ENCODE data around the gene SDHA.
"Not testable (repeated sequence)": the region's sequence is repeated elsewhere in the genome, so short reads cannot be mapped to it uniquely, and the experiment has no call there.

SDHA gene

DNA sequence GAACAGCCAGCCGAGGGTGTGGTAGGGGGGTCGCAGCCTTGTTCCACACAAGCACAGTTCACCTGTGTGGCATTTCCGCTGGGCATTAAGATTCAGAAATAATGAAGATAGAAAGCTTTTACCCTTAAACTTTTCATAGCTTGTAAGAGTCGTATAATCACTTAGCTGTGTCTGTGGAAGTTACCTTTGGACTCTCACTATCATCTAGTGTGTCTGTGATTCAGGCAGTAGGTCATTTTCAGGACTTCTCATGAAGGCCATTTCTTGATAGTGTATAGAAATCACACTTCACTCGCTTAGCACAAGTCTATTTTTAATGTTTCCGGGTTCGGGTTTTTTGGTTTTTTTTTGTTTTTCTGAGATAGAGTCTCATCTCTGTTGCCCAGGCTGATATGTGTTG is 37.0 kb downstream of the SDHA start:
- not testable (repeated sequence) for DNase-seq (ENCODE audit: low read depth, low spot score)

DNA sequence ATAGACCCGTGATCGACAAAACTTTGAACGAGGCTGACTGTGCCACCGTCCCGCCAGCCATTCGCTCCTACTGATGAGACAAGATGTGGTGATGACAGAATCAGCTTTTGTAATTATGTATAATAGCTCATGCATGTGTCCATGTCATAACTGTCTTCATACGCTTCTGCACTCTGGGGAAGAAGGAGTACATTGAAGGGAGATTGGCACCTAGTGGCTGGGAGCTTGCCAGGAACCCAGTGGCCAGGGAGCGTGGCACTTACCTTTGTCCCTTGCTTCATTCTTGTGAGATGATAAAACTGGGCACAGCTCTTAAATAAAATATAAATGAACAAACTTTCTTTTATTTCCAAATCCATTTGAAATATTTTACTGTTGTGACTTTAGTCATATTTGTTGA is 38.2 kb downstream of the SDHA start:
- DNase-seq (ENCODE audit: low read depth, low spot score) = not testable (repeated sequence)

DNA sequence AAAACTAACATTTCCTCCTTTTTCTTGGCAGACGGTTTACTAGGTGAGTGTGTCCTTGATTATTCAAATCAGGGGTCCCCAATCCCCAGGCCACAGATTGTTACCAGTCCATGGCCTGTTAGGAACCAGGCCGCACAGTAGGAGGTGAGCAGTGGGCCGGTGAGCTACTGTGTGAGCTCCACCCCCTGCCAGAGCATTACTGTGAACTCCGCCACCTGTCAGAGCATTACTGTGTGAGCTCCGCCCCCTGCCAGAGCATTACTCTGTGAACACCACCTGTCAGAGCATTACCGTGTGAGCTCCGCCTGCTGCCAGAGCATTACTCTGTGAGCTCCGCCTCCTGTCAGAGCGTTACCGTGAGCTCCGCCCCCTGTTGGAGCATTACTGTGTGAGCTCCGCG is 39.0 kb downstream of the SDHA start:
- no peak for DNase-seq (ENCODE audit: low read depth, low spot score)

DNA sequence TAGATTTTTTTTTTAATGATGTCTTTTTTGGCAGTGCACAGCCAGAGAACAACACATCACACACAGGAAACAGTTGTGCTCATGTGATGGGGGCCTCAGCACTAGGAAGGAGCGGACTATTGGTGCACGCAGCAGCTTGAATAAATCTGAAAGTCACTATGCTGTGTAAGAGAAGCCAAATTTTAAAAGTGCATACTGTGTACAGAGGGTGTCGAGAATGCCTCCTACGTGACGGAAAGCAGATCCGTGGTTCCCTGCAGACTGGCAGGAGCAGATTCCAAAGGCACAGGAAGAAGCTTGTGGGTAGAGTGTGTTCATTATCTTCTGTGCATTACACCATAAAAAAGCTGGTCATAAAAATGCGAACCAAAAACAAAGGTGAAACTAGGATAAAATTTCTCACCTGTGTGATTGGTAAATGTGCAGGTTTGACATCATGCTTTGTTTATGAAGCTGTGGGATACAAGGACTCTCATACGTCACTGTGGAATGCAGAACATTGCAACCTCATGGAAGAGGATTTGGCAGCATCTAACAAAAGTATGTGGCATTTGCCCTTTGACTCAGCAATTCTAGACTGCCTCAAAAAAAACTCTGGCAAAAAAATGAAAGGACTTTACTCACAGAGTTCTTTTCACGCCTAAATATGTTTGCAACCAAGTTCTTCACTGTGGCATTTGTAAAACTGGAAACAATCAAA is 45.3 kb downstream of the SDHA start:
- DNase-seq (ENCODE audit: low read depth, low spot score) = not testable (repeated sequence)

DNA sequence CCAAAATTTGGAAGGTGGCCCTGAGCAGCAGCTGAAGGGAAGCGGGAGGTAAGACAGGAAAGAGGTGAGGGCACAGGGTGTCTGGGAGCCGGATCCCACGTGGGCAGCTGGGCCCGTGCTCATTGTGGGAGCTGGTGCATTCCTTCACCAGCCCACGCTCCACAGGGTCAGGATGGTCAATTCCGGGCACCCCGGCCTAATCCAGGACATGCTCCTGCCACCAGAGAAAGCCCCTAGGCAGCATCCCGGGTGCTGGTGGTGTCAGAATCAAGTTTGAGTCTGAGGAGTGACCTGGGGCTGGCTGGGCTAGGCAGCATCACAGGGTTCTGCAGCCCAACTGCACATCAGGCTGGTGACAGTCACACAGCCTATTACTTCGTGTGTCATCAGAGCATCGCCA is 46.2 kb downstream of the SDHA start:
- no peak for DNase-seq (ENCODE audit: low read depth, low spot score)

DNA sequence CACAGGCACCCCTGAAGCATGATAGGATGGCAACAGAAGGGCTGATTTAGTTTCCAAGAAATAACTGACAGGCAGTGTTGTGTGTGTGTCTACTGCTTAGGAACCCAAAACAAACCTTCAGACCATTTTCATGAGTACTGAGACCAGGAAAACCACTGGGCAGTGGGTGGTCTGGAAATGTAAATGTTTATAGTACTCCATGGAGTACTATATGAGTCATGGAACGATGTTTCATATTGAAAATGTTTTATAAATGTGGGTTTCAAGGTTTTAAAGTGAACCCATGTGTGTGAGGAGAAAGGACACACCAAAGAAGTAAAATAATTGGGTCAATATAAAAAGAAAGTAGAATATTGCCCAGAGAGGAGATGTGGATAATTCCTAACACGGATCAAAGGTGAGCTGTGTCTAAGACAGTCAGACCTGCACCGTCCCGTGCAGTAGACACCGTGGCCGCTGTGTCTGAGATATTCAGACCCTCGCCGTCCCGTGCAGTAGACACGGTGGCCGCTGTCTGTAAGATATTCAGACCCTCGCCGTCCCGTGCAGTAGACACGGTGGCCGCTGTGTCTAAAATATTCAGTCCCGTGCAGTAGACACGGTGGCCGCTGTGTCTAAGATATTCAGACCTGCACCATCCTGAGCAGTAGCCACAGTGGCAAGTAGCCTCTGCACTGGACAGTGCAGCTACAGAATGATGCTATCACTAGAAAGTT is 48.3 kb downstream of the SDHA start:
- DNase-seq (ENCODE audit: low read depth, low spot score) = not testable (repeated sequence)

DNA sequence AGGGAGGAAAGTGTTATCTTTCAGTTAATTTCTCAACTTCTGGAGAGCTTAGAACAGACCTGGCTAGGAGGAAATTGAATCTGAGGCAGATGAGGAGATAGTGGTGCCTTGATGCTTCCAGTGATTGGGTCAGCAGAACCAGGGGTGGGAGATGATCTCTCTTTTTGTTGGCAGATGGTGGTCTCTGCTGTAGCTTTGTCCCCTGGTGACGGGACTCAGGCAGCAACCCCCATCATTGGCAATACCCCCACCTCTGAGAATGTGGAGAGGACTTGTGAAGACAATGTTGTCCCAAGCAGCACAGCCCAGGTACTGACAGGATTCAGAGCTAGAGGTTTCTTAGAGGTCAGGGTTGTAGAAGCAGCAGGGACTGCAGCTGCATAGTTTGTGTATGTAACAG is 49.6 kb downstream of the SDHA start:
- no peak for DNase-seq (ENCODE audit: low read depth, low spot score)

DNA sequence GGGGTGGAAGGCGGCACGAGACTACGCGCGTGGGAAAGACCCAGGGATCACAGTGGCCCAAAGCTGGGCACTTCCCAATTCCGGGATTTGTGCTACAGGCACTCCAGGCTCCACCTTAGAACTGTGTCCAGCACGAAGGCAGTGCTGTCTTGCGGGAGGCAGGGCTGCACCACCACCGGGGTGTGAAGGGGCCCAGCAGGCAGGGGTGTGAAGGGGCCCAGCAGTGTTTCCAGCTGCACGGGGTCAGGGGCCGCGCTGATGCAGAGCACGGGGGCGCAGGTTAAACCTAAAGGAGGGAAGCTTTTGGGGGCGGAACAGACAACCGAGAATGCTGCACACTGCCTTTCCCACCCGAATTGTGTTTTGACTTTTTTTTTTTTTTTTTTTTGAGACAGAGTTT is 52.2 kb downstream of the SDHA start:
- DNase-seq (ENCODE audit: low read depth, low spot score) = no peak

DNA sequence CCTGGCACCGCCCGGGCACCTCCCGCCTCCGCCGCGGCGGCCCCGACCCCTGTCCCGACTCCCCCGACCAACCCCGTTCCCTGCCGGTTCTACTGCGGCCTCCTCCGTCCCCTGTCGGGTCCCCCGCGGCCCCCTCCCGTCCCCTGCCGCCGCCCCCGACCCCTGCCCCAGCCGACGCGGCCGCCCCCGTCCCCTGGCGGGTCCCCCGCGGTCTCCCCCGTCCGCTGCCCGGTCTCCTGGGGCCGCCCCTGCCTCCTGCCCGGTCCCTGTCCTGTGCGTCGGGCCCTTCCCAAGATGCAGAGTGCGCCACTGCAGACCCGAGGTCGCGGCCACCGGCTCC is 53.7 kb downstream of the SDHA start:
- not testable (repeated sequence) for DNase-seq (ENCODE audit: low read depth, low spot score)

DNA sequence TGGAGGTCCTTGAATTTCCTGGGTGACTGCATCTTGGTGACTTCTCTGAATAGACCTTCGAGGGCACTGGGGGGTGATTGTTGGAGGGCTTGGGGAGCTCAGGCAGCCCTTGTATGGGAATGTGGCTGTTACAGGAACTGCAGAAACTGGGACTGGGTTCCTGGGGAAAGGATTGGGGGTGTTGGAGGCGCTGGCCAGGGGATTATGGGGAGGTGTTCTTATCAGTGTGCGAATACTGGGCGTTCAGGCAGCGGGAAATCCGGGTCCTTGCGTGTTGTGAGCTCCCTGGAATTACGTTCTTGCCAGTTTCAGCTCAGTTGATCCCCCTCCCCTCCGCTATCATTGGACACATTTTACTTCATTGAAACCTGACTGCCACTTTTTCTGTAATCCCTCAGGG is 55.0 kb downstream of the SDHA start:
- DNase-seq (ENCODE audit: low read depth, low spot score) = not testable (repeated sequence)

DNA sequence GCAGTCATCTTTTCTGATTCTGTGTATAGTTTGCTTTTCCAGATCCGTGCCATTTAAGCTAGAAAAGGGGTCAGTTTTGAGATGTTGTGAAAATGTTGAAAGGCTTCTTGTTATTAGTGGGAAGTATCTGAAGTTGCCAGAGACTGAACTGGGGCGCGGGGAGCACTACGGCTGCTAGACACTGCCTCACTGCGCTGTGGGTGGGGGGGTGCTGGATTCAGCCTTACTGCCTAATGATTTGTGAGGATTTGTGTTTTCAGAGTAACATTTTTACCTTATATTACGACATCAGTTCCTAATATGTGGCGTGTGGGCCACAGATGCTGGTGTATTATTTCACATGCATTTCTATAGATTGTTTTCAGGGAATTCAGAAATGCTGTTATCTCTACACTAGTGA is 55.4 kb downstream of the SDHA start:
- not testable (repeated sequence) for DNase-seq (ENCODE audit: low read depth, low spot score)

DNA sequence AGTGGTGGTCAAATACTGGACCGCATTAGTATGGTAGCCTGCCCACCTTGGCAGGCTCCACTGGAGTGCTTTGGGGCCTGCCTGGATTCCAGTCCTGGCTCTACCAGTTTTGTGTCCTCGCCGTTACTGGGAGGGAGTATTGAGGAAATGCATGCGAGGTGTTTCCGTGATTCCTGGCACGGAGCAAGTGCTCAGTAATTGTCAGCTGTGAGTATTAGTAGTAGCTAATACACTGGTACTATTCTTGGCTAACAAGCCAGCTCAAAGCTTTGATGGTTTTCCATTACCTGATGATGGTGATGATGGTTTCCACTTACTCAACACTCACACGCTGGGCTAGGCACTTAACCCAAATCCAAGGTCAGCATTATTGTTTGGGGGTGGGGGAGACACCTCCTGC is 56.2 kb downstream of the SDHA start:
- DNase-seq (ENCODE audit: low read depth, low spot score) = not testable (repeated sequence)

DNA sequence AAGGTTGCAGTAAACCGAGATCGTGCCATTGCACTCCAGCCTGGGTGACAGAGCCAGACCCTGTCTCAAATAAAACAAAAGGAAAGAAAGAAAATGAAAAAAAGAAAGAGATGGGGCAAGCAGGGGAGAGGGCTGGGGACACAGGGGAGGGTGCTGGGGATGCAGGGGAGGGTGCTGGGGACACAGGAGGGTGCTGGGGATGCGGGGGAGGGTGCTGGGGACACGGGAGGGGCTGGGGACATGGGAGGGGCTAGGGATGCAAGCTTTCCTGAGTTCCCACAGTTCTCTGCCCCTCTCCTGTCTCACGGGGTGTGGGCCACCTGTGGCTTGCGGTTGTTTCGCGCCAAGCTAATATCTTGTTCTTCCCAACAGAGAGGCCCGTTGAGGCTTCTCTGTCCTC is 60.5 kb downstream of the SDHA start:
- no peak for DNase-seq (ENCODE audit: low read depth, low spot score)

DNA sequence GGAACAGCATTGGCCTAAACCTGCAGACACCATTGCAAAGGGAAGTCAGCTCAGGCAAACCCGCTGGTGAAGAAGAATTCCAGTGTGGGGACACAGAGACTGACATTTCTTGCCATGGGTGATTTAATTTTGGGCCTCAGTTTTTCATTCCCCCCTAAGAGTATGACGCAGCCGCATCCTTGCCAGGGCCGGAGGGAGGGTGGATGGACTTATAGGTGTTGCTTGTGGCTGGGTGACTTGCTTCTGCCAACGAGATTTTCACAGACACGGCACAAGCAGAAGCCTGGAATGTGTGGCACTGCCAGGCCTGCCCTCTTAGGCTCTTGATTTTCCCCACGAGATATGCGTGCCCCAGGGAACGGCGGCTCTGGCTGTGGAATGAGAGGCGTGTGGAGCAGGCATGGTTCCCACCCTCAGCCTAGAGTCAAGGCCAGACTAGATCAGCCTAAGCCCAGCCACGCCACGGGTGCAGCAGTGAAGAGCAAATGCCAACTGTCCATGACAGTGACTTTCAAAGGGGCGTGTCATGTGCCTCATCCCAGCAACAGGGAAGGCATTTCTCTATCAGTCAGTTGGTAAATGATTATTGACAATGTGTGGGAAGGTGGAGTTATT is 61.0 kb downstream of the SDHA start:
- not testable (repeated sequence) for DNase-seq (ENCODE audit: low read depth, low spot score)

DNA sequence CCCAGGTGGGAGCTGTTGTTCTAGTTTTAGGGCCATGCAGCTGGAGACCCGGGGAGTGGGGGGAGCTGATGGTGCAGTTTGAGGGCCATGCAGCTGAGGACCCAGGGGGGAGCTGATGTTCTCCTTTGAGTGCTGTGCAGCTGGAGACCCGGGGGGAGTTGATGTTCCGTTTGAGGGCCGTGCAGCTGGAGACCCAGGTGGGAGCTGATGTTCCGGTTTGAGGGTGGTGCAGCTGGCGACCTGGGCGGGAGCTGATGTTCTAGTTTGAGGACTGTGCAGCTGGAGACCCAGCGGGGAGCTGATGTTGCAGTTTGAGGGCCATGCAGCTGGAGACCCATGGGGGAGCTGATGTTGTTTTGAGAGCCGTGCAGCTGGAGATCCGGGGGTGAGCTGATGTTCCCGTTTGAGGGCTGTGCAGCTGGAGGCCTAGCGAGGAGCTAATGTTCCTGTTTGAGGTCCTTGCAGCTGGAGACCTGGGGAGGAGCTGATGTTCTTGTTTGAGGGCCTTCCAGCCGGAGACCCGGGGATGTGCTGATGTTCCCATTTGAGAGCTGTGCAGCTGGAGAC is 68.0 kb downstream of the SDHA start:
- no peak for DNase-seq (ENCODE audit: low read depth, low spot score)

DNA sequence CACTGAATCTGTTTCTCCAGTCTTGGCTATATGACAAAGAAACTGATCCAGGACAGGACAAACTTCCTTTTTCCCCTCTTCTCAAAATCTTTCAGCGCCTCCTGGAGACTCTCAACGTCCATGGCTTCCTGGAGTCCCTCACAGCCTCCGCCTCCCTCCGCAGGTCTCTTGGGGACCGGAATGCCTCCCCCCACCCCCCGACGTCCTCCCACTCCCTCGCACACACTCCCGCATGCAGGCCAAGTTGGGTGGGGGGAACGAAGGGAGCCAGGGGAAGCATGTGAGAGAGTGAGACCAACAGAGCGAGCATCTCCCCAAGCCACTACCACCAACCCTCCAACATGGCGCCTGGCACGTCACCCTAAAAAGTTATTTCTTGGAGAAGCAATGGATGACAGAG is 72.1 kb downstream of the SDHA start:
- not testable (repeated sequence) for DNase-seq (ENCODE audit: low read depth, low spot score)

DNA sequence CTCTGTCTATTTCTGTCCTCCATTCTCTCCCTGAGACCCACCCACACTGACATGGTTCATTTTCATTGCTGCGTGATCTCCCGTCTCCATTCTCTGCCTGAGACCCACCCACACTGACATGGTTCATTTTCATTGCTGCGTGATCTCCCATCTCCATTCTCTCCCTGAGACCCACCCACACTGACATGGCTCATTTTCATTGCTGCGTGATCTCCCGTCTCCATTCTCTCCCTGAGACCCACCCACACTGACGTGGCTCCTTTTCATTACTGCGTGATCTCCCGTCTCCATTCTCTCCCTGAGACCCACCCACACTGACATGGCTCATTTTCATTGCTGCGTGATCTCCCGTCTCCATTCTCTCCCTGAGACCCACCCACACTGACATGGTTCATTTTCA is 73.2 kb downstream of the SDHA start:
- DNase-seq (ENCODE audit: low read depth, low spot score) = not testable (repeated sequence)

DNA sequence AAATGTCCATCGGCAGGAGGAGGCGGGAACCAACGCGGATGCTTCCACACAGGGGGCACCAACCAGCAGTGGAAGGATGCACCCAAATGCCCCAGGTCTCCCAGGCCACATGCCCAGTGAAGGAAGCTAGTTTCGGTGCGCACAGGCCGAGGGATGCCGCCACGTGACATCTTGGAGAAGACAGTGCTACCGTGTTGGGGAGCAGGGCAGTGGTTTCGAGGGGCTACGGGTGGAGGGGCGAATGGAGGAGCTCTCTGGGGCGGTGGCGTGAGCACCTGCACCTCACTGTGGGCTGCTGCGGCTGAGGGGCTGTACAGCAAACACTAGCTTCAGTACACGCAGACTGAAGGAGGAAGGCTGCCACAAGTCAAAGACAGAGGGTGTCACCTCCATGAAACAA is 76.7 kb downstream of the SDHA start:
- DNase-seq (ENCODE audit: low read depth, low spot score) = not testable (repeated sequence)

DNA sequence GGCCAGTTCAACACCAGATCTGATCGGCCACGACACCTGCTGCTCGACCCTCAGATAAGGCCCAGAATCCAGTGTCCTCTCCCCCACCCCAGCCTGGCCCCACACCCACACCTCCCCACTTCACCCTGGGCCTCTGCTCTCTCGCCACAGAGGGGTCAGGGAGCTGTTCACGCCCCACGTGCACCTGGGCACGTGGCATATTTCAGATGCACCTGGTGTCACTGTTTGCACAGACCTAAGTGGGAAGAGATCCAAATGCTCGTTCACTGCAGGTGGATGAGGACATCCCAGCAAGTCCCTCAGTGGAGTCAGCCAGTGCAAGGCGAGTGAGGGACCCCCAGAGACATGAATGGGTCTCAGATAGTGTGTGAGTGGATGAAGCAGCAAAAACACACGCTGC is 78.1 kb downstream of the SDHA start:
- DNase-seq (ENCODE audit: low read depth, low spot score) = not testable (repeated sequence)

DNA sequence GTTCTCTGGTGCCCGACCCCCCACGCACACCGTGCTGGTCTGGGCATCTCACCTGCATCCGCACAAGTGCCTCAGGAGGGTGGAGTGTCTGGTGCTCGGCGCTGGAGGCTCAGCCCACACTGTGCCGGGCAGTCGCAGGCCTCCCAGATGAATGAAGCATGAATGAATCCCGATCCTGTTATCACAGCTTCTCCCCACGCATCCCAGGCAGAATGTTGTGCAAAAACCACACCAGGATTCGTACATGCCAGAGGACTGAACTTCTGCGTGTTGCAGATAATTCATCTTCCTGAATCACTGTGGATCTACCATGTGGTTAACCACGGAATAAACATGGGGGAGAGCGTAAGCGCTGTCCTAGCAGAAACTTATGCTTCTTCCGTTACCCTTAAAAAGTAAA is 78.8 kb downstream of the SDHA start:
- not testable (repeated sequence) for DNase-seq (ENCODE audit: low read depth, low spot score)

DNA sequence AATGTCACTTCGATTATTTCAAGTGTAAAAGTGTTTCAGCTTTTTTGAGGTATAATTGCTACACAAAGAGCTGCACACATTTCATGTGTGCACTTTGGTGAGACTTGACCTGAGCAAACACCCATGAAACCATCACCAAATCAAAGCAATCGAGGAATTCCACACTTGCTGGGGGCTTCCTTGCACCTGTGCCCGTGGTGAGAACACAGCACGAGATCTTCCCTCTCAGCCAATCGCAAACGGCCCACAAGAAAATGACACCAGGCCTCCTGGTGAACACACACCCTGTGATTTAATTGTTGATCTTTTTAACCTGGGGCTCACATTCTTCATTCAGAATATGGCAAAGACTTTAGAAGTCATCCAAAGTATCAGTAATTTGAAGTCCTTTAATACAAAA is 79.3 kb downstream of the SDHA start:
- not testable (repeated sequence) for DNase-seq (ENCODE audit: low read depth, low spot score)

DNA sequence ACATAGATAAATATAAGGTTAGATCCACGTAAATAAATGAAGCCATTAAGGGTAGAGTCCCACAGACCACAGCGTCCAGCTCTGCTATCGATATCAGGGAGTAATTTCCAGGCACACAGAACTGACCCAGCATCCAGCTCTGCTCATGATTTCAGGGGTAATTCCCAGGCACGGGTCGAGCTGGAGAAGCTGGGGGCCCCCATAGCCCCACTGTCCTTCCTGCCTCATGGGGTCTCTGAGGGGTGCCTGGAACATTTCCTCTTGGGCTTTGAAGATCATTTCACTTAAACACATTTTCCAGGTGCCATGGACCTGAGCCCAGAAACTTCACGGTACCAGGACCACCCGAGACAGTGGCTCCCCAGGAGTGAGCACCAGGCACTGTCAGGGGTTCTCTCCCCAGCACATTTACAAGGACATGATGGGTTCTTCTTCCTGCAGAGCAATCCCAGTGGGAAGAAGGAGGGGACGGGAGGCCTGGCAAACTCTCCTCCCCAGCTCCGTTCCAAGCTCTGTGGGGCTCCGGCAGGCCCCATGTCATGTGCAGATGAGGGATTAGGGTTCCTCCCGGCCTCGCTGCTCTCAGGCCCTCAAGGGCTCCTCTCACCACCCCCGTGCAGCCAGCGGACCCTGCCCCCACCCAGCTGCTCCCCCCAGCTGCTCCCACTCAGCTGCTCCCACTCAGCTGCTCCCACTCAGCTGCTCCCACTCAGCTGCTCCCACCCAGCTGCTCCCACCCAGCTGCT is 80.0 kb downstream of the SDHA start:
- DNase-seq (ENCODE audit: low read depth, low spot score) = not testable (repeated sequence)

All from activated naive CD8-positive, alpha-beta T cell treated with anti-CD3 and anti-CD28 coated beads, Interleukin-2, amount 50 U/mL, for 16 hours (primary cell).